Astrocyte of the cerebellum (primary cell): ENCODE data around the gene ANKS1B.

Experiments used
- DNase-seq: peaks from one replicate; pipeline ENCODE4 v3.0.0-alpha.2; 2011; ENCODE audit warnings: low read depth
- H3K4me3 ChIP-seq: 2 replicates; pipeline ENCODE4 v1.5.1; 2011; ENCODE audit warnings: mild to moderate bottlenecking, low read depth, low read length, moderate library complexity
- CTCF ChIP-seq: IDR thresholded peaks from 2 replicates; pipeline ENCODE4 v1.5.1; 2012; ENCODE audit warnings: low read length, low read depth, moderate library complexity, mild to moderate bottlenecking; ENCODE audit errors: missing control alignments
- in situ Hi-C: cut with HindIII; loops from 2 replicates; pipeline ENCODE4 v1.10.0; 2017; ENCODE audit warnings: low sequenced_read_pairs

ANKS1B gene

GRCh38 chr12:99054601-99055128 lies 930.1 kb downstream of the ANKS1B start:
- in situ Hi-C loops, result no loop called here
- no peak for DNase-seq
- no peak overlapping the region for H3K4me3 ChIP-seq
- TF ChIP-seq CTCF, result no peak

- in situ Hi-C loops, result no loop called here
- no peak for DNase-seq
- no peak overlapping the region for H3K4me3 ChIP-seq
- TF ChIP-seq CTCF, result no peak
These were observed 930.9 kb downstream of the ANKS1B start for GRCh38 chr12:99053616-99054362.

- no peak for TF ChIP-seq CTCF
- H3K4me3 ChIP-seq, result no peak overlapping the region
- in situ Hi-C loops, result no loop called here
- DNase-seq, result no peak
These were observed 935.0 kb downstream of the ANKS1B start for GRCh38 chr12:99049774-99050173.

- in situ Hi-C loops, result no loop called here
- no peak for DNase-seq
- no peak for TF ChIP-seq CTCF
- no peak overlapping the region for H3K4me3 ChIP-seq
These were observed 939.6 kb downstream of the ANKS1B start for GRCh38 chr12:99045158-99045557.

GRCh38 chr12:99043319-99043914 lies 941.3 kb downstream of the ANKS1B start:
- DNase-seq, result peak; percentile 59
- H3K4me3 ChIP-seq, result no peak overlapping the region
- peak; percentile 97 for TF ChIP-seq CTCF
- in situ Hi-C loops, result no loop called here

- in situ Hi-C loops, result no loop called here
- DNase-seq, result no peak
- no peak for TF ChIP-seq CTCF
- H3K4me3 ChIP-seq, result no peak overlapping the region
These were observed 942.5 kb downstream of the ANKS1B start for GRCh38 chr12:99042226-99042625.
